HEK293T (cell line): Measurements from ENCODE around the gene ARAP2.

Experiments
- ARNT ChIP-seq: fragments of 450-650 bp; IDR thresholded peaks from 2 replicates; pipeline ENCODE4 v1.6.1; 2017; ENCODE audit warnings: mild to moderate bottlenecking
- BHLHE40 ChIP-seq: fragments of 450-650 bp; IDR thresholded peaks from 2 replicates; pipeline ENCODE4 v1.6.1; 2016; ENCODE audit warnings: mild to moderate bottlenecking, moderate library complexity, borderline replicate concordance
- CTBP1 ChIP-seq: fragments of 450-650 bp; IDR thresholded peaks from 2 replicates; pipeline ENCODE4 v1.6.1; 2016; ENCODE audit warnings: borderline replicate concordance
- ELF4 ChIP-seq: fragments of 450-650 bp; IDR thresholded peaks from 2 replicates; pipeline ENCODE4 v1.6.1; 2017; ENCODE audit warnings: antibody characterized with exemption
- FOXA1 ChIP-seq: fragments of 450-650 bp; IDR thresholded peaks from 2 replicates; pipeline ENCODE4 v1.6.1; 2016; ENCODE audit warnings: mild to moderate bottlenecking
- FOXM1 ChIP-seq: fragments of 450-650 bp; IDR thresholded peaks from 2 replicates; pipeline ENCODE4 v1.6.1; 2017; ENCODE audit warnings: mild to moderate bottlenecking, borderline replicate concordance
- HDGF ChIP-seq: fragments of 450-650 bp; IDR thresholded peaks from 2 replicates; pipeline ENCODE4 v1.6.1; 2017; ENCODE audit warnings: antibody characterized with exemption, borderline replicate concordance
- LEF1 ChIP-seq: fragments of 450-650 bp; IDR thresholded peaks from 2 replicates; pipeline ENCODE4 v1.6.1; 2017; ENCODE audit warnings: mild to moderate bottlenecking, borderline replicate concordance
- NFRKB ChIP-seq: fragments of 450-650 bp; IDR thresholded peaks from 2 replicates; pipeline ENCODE4 v1.6.1; 2016; ENCODE audit warnings: mild to moderate bottlenecking, moderate library complexity
- SP1 ChIP-seq: fragments of 450-650 bp; IDR thresholded peaks from 2 replicates; pipeline ENCODE4 v1.6.1; 2017
- SUZ12 ChIP-seq: fragments of 450-650 bp; IDR thresholded peaks from 2 replicates; pipeline ENCODE4 v1.6.1; 2016; ENCODE audit warnings: mild to moderate bottlenecking
- ZNF384 ChIP-seq: fragments of 450-650 bp; IDR thresholded peaks from 2 replicates; pipeline ENCODE4 v1.6.1; 2016

DNA sequence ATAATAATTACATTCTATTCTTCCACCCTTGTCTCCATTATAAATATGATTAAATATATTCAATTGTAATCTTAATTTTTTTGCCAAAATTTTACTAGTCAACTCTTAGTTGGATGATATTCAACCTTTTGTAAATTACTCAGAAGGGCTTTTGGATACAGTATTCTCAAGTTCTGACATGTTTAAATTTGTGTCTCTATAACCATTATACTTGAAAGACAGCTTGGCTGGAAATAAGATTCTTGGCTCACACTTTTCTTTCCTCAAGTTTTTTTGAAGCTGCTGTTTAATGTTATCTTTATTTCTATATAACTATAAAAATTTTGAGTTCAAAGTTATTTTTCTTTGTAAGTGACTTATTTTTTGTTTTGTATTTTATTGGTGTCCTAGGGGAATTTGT, 214.4 kb downstream of the ARAP2 start:
- TF ChIP-seq FOXA1 (no peak), FOXM1 (no peak), ARNT (no peak), LEF1 (no peak), SP1 (no peak), HDGF (no peak), NFRKB (no peak), ELF4 (no peak), CTBP1 (no peak), ZNF384 (no peak), BHLHE40 (no peak), SUZ12 (no peak)
